Spleen (tissue), 7 donors: ENCODE measurements around the gene FRMD4A.

Experiments
- POLR2A ChIP-seq, 3 donors: fragments of 450-650 bp; IDR thresholded peaks; one replicate each; pipeline ENCODE4 v1.5.1; 2017; ENCODE audit warnings: antibody characterized with exemption in 3 of 3, mild to moderate bottlenecking in 1 of 3
- POLR2AphosphoS5 ChIP-seq, 3 donors: sonication (generic); formaldehyde crosslinking; IDR thresholded peaks; one replicate each; pipeline ENCODE4 v1.5.1; 2017; ENCODE audit warnings: antibody characterized with exemption in 3 of 3
- TF ChIP-seq, protein P1 (sequence below), 11 experiments: fragments of 200-600 bp in 7 of 11; fragments of 450-650 bp in 4 of 11; sonication (generic) in 4 of 11; IDR thresholded peaks in 8 of 11; conservative IDR thresholded peaks in 3 of 11; 1 replicate in 7 of 11; 2 replicates in 4 of 11; pipeline versions ENCODE4 v1.4.0 to v1.8.0; 2016 to 2021; ENCODE audit warnings: antibody characterized with exemption in 11 of 11, inconsistent platforms in 4 of 11, mild to moderate bottlenecking in 1 of 11
- donor health status: DM: no; HTN: no; CAD: no; lungs with moderate emphysema.
- donor health status: DM: no; HTN: no; CAD: no.
- donor health status: DM: no; HTN: no; CAD: no.

- no peak for TF ChIP-seq POLR2A (IDR thresholded peaks at IDR 0.05)
- TF ChIP-seq, protein P1, sequence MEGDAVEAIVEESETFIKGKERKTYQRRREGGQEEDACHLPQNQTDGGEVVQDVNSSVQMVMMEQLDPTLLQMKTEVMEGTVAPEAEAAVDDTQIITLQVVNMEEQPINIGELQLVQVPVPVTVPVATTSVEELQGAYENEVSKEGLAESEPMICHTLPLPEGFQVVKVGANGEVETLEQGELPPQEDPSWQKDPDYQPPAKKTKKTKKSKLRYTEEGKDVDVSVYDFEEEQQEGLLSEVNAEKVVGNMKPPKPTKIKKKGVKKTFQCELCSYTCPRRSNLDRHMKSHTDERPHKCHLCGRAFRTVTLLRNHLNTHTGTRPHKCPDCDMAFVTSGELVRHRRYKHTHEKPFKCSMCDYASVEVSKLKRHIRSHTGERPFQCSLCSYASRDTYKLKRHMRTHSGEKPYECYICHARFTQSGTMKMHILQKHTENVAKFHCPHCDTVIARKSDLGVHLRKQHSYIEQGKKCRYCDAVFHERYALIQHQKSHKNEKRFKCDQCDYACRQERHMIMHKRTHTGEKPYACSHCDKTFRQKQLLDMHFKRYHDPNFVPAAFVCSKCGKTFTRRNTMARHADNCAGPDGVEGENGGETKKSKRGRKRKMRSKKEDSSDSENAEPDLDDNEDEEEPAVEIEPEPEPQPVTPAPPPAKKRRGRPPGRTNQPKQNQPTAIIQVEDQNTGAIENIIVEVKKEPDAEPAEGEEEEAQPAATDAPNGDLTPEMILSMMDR (IDR thresholded peaks at IDR 0.05 in 8 of 11, conservative IDR thresholded peaks at IDR 0.05 in 3 of 11): no peak
- no peak for TF ChIP-seq POLR2AphosphoS5 (IDR thresholded peaks at IDR 0.05)
These were observed 377.4 kb downstream of the FRMD4A start for GRCh38 chr10:13953371-13953770.
